GM23248 (cell line): ENCODE data around the gene SBNO2.

Experiments used
- EZH2 ChIP-seq: fragments of 200-600 bp; sonication (generic); IDR thresholded peaks from 2 replicates; pipeline ENCODE4 v1.6.1; 2018; ENCODE audit warnings: antibody characterized with exemption, mild to moderate bottlenecking; ENCODE audit not compliant: insufficient read depth, poor library complexity, severe bottlenecking
- EZH2phosphoT487 ChIP-seq: fragments of 200-600 bp; sonication (generic); IDR thresholded peaks from 2 replicates; pipeline ENCODE4 v1.6.1; 2018; ENCODE audit warnings: antibody characterized with exemption, moderate library complexity, mild to moderate bottlenecking, low read depth; ENCODE audit not compliant: insufficient read depth

DNA sequence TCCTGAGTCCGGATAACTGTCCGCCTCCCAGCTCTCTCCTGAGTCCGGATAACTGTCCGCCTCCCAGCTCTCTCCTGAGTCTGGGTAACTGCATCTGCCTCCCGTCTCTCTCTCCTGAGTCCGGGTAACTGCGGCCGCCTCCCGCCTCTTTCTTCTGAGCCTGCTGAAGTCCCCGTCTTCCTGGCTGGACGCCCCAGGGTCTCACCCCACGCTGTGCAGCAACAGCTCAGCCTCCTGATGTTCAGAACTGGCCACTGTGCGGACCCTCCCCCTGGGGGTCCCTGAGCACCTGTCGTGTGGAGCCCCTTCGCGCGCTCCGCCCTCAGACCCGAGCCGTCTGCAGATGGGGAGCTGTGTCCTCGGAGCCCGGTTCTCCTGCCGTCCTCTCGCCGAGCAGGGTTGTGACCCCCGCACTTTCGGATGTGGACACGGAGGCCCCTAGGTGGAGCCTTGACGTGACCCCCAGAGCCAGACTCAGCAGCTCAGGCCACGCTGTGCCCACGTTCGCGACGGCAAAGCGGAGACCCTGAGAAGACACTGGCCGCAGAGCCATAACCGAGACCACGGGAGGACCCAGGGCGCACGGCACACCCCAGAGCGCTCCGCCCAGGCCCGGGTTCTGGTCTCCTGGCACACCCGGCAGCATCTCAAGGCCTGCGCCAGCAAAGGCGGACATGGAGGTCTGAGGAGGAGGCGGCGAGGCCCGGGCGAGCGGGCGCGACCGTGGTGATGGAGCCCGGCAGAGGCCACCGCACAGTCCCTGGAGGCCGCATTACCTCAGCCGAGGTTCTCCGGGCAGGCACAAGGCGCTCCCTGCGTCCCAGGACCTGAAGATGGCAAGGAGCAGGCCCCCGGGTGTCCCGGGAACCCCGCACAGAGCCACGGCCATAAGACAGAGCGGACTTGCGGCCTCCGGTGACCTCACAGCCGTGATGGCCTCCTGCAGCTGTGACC, 15.9 kb downstream of the SBNO2 start:
- TF ChIP-seq EZH2phosphoT487, result no peak
- TF ChIP-seq EZH2, result no peak
